WERI-Rb-1 (cell line): ENCODE data around the gene EVC2.

ENCODE experiments used
- DNase-seq: peaks from one replicate; pipeline ENCODE4 v3.0.0-alpha.2; 2020
- H3K27ac ChIP-seq: fragments of 250-450 bp; sonication (Bioruptor Pico); 2 replicates; pipeline ENCODE4 v1.5.1; 2020; ENCODE audit warnings: mild to moderate bottlenecking, moderate library complexity
- H3K27me3 ChIP-seq: fragments of 250-450 bp; sonication (Bioruptor Pico); 2 replicates; pipeline ENCODE4 v1.5.1; 2021; ENCODE audit warnings: mild to moderate bottlenecking, low read depth, moderate library complexity; ENCODE audit not compliant: insufficient read depth, severe bottlenecking
- H3K36me3 ChIP-seq: fragments of 250-450 bp; sonication (Bioruptor Pico); 2 replicates; pipeline ENCODE4 v1.5.1; 2020; ENCODE audit warnings: mild to moderate bottlenecking, moderate library complexity
- H3K4me3 ChIP-seq: 2 replicates; pipeline ENCODE4 v1.5.1; 2011; ENCODE audit warnings: low read depth, mild to moderate bottlenecking, control low read depth, low read length
- H3K9me3 ChIP-seq: fragments of 250-450 bp; sonication (Bioruptor Pico); 2 replicates; pipeline ENCODE4 v1.5.1; 2021; ENCODE audit warnings: mild to moderate bottlenecking, moderate library complexity; ENCODE audit not compliant: severe bottlenecking
- TF ChIP-seq, protein P1 (sequence below): IDR thresholded peaks from 2 replicates; pipeline ENCODE4 v1.5.1; 2011; ENCODE audit warnings: low read depth, mild to moderate bottlenecking, control low read depth, inconsistent platforms, low read length

Gene EVC2

DNA sequence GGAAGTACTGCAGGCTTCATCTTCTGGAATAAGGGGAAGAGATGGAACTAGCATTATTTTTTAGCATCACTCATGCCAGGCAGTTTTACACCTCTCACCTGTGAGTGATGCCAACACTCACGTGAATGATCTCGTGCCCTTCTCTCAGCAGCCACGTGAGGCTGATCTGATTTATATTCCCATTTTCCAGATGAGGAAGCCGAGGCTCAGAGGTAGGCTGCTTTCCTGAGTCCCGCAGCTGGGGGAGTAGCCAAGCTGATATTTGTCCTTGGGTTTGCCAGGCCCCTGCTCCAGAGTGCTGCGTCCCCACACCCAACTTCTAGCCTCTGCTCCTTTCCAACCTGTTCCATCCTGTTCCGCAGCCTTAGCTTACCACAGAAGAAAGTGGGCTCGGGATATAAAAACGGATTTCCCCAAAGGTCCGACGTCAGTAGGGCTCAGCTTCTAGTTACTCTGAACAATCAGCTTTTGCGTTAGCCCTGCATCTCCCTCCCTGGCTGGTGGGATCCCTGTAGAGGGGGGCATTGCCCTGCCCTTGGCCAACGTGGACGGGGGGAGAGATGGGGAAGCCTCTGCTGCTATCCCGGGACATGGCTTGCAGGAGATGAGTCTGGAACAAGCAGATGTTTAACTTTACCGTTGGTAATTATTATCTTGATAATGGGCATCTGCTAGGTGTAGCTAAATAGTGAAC lies 11.9 kb upstream of the EVC2 start:
- DNase-seq: no peak
- H3K27me3 ChIP-seq: no peaks in the 10 kb centered on the region
- no peaks in the 10 kb centered on the region for H3K9me3 ChIP-seq
- H3K27ac ChIP-seq: no peak overlapping the region
- TF ChIP-seq, protein P1, sequence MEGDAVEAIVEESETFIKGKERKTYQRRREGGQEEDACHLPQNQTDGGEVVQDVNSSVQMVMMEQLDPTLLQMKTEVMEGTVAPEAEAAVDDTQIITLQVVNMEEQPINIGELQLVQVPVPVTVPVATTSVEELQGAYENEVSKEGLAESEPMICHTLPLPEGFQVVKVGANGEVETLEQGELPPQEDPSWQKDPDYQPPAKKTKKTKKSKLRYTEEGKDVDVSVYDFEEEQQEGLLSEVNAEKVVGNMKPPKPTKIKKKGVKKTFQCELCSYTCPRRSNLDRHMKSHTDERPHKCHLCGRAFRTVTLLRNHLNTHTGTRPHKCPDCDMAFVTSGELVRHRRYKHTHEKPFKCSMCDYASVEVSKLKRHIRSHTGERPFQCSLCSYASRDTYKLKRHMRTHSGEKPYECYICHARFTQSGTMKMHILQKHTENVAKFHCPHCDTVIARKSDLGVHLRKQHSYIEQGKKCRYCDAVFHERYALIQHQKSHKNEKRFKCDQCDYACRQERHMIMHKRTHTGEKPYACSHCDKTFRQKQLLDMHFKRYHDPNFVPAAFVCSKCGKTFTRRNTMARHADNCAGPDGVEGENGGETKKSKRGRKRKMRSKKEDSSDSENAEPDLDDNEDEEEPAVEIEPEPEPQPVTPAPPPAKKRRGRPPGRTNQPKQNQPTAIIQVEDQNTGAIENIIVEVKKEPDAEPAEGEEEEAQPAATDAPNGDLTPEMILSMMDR: no peak
- no peak overlapping the region for H3K4me3 ChIP-seq
- H3K36me3 ChIP-seq: peaks cover 52% of the 10 kb centered on the region

DNA sequence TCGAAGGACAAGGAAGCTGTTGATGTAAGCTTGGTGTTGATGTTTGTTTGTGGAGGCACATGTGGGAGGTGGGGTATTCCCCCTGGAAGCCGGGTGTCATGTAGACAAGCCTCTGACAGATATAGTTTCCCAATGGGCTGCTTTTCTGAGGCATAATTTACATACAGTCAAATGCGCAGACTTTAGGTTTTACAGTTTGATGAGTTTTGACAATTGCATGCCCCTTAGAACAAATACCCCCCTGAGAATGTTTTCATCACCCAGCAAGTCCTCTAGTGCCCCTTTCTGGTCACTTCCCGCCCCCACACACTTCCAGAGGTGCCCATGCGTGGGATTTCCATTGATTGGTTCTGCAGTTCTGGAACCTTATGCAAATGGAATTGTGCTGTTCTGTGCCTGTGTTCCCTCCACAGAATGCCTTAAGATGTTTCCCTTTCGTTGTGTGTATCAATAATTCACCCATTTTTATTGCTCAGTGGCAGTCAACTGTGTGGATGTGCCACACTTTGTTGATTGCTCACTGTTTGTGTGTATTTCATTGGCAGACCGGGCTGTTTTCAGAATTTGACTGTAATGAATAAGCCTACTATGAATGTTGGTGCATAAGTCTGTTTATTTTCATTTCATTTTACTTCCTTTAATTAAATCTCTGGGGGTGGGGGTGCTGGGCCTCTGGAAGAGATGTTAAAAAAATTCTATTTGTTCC lies 11.1 kb upstream of the EVC2 start:
- H3K4me3 ChIP-seq: no peak overlapping the region
- peaks cover 44% of the 10 kb centered on the region for H3K36me3 ChIP-seq
- TF ChIP-seq, protein P1: peak; percentile 32; the same call in 1 of the 2 replicates
- H3K27ac ChIP-seq: no peak overlapping the region
- DNase-seq: no peak
- no peaks in the 10 kb centered on the region for H3K9me3 ChIP-seq
- no peaks in the 10 kb centered on the region for H3K27me3 ChIP-seq

DNA sequence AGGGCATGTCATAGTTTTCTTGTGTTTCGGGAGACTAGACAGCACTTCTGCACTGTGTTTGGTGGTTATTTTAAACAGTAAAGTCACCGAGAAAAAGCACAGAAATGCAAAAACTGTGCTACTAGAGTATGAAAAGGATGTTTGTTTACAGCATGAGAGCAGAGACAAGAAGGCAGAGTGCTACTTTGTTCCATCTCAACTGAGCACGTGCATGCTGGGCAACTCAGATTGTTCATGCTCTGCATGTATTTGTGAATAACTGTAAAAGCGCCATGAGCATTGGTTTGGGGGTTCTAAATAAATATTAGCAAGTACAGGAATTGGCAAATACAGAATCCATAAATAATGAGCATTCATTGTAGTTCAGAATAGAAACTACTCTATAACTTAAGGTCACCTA lies 10.1 kb upstream of the EVC2 start:
- Histone ChIP-seq H3K27me3 (no peaks in the 10 kb centered on the region), H3K9me3 (no peaks in the 10 kb centered on the region), H3K4me3 (no peak overlapping the region), H3K36me3 (peaks cover 37% of the 10 kb centered on the region), H3K27ac (no peak overlapping the region)
- TF ChIP-seq, protein P1: no peak
- no peak for DNase-seq

DNA sequence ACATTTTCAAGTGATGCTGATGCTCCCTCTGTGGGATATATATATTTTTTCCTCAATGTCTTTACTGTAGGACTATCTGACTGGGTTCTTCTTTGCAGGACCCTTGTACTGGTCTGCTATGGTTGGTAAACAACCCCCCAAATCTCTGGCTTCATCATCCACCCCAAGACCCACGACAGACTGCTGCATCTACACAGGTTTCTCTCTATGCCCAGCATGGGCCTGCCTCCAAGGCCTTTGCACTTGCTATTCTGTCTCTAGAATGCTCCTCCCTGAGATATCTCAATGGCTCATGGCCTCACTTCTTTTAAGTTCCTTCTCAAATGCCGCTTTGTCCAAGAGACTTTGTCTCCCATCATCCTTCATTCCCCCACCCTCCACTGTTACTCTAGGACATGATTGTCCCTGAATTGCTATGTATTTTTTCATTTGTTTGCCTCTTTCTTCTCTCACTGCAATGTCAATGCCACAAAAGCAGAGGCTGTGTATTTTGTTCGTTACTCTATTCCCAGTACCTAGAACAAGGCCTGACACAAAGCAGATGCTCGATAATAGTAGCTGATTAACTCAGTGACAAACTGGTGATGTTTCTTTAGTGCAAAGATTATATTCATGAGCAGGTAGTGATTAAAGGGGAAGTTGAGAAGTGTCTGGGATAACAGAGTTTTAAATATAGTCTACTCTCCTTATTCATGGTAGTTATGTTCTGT lies 9.2 kb upstream of the EVC2 start:
- TF ChIP-seq, protein P1: no peak

DNA sequence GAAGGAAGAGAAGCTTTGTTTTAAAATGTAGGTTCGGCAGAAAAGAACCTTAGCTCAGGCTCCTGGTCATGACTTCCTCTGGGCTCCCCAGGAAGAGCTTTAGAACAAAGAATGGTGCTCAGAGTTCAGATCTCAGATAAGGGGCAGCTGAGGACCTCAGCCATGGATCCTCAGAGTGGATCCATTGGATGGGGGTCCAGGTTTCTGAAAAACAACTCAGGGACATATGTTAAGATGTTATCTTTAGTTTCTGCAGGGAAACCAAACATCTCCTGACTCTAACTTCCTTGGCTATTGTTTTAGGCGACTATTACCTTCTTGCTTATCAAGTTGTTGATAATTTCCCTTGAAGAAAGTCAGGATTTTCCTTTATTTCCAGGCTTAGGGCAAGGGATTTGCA lies 8.0 kb upstream of the EVC2 start:
- Histone ChIP-seq H3K4me3 (no peak overlapping the region), H3K36me3 (peaks cover 29% of the 10 kb centered on the region), H3K27me3 (no peaks in the 10 kb centered on the region), H3K9me3 (no peaks in the 10 kb centered on the region), H3K27ac (no peak overlapping the region)
- TF ChIP-seq, protein P1: no peak
- no peak for DNase-seq

More for the DNA sequence above, 9.2 kb upstream of the EVC2 start:
- Histone ChIP-seq H3K27ac (no peak overlapping the region), H3K9me3 (no peaks in the 10 kb centered on the region), H3K4me3 (no peak overlapping the region), H3K36me3 (peaks cover 36% of the 10 kb centered on the region), H3K27me3 (no peaks in the 10 kb centered on the region)
- DNase-seq: no peak
